ENCODE data around the gene KIAA1671.

The KIAA1671 gene

GRCh38 chr22:25014896-25015755 lies 62.6 kb downstream of the KIAA1671 start:
- no peak for DNase-seq (ENCODE audit: low spot score)

- no peak for DNase-seq (ENCODE audit: low spot score)
These were observed 63.8 kb downstream of the KIAA1671 start for GRCh38 chr22:25016311-25016710.

- no peak for DNase-seq (ENCODE audit: low spot score)
These were observed 65.5 kb downstream of the KIAA1671 start for GRCh38 chr22:25018009-25018408.

- DNase-seq (ENCODE audit: low spot score) = no peak
These were observed 67.1 kb downstream of the KIAA1671 start for GRCh38 chr22:25019427-25020184.

GRCh38 chr22:25021409-25021808 lies 68.9 kb downstream of the KIAA1671 start:
- peak; percentile 20 for DNase-seq (ENCODE audit: low spot score)

GRCh38 chr22:25021976-25022711 lies 69.6 kb downstream of the KIAA1671 start:
- DNase-seq (ENCODE audit: low spot score) = no peak

- DNase-seq (ENCODE audit: low spot score) = no peak
These were observed 71.4 kb downstream of the KIAA1671 start for GRCh38 chr22:25023879-25024278.

- DNase-seq (ENCODE audit: low spot score) = no peak
These were observed 72.4 kb downstream of the KIAA1671 start for GRCh38 chr22:25024895-25025294.

GRCh38 chr22:25025491-25026400 lies 73.2 kb downstream of the KIAA1671 start:
- peak; percentile 44 for DNase-seq (ENCODE audit: low spot score)

GRCh38 chr22:25027043-25027906 lies 74.8 kb downstream of the KIAA1671 start:
- no peak for DNase-seq (ENCODE audit: low spot score)

GRCh38 chr22:25027959-25028840 lies 75.7 kb downstream of the KIAA1671 start:
- no peak for DNase-seq (ENCODE audit: low spot score)

- no peak for DNase-seq (ENCODE audit: low spot score)
These were observed 76.3 kb downstream of the KIAA1671 start for GRCh38 chr22:25028841-25029141.

- no peak for DNase-seq (ENCODE audit: low spot score)
These were observed 76.7 kb downstream of the KIAA1671 start for GRCh38 chr22:25029181-25029580.

GRCh38 chr22:25030636-25031035 lies 78.1 kb downstream of the KIAA1671 start:
- no peak for DNase-seq (ENCODE audit: low spot score)

GRCh38 chr22:25032066-25032465 lies 79.5 kb downstream of the KIAA1671 start:
- no peak for DNase-seq (ENCODE audit: low spot score)

GRCh38 chr22:25035715-25036114 lies 83.2 kb downstream of the KIAA1671 start:
- no peak for DNase-seq (ENCODE audit: low spot score)

- no peak for DNase-seq (ENCODE audit: low spot score)
These were observed 85.7 kb downstream of the KIAA1671 start for GRCh38 chr22:25038239-25038638.

- DNase-seq (ENCODE audit: low spot score) = no peak
These were observed 86.3 kb downstream of the KIAA1671 start for GRCh38 chr22:25038771-25039170.

- no peak for DNase-seq (ENCODE audit: low spot score)
These were observed 86.7 kb downstream of the KIAA1671 start for GRCh38 chr22:25039255-25039654.

- DNase-seq (ENCODE audit: low spot score) = no peak
These were observed 87.2 kb downstream of the KIAA1671 start for GRCh38 chr22:25039754-25040153.
